Measurements from ENCODE around the gene NUP214.
A peak's percentile ranks its signal among the peaks of the same experiment; 100 is the strongest.
"Not testable (repeated sequence)": the region's sequence is repeated elsewhere in the genome, so short reads cannot be mapped to it uniquely, and the experiment has no call there.

NUP214 gene

GRCh38 chr9:131262327-131263032 lies 137.1 kb downstream of the NUP214 start:
- DNase-seq, result peak; percentile 76

- not testable (repeated sequence) for DNase-seq
These were observed 137.6 kb downstream of the NUP214 start for GRCh38 chr9:131263033-131263343.

- DNase-seq, result no peak
These were observed 138.3 kb downstream of the NUP214 start for GRCh38 chr9:131263701-131264100.

GRCh38 chr9:131264231-131264630 lies 138.8 kb downstream of the NUP214 start:
- DNase-seq, result no peak

GRCh38 chr9:131266266-131267229 lies 141.2 kb downstream of the NUP214 start:
- peak; percentile 16 for DNase-seq

GRCh38 chr9:131270171-131271015 lies 145.0 kb downstream of the NUP214 start:
- peak; percentile 92 for DNase-seq

GRCh38 chr9:131271016-131271273 lies 145.6 kb downstream of the NUP214 start:
- not testable (repeated sequence) for DNase-seq

- no peak for DNase-seq
These were observed 146.1 kb downstream of the NUP214 start for GRCh38 chr9:131271506-131271931.

- DNase-seq, result peak; percentile 16
These were observed 146.8 kb downstream of the NUP214 start for GRCh38 chr9:131272212-131272611.

GRCh38 chr9:131273146-131273855 lies 147.9 kb downstream of the NUP214 start:
- DNase-seq, result peak; percentile 70

- DNase-seq, result peak; percentile 79
These were observed 148.7 kb downstream of the NUP214 start for GRCh38 chr9:131273856-131274673.

- DNase-seq, result peak; percentile 84
These were observed 149.4 kb downstream of the NUP214 start for GRCh38 chr9:131274674-131275331.

GRCh38 chr9:131275332-131276093 lies 150.1 kb downstream of the NUP214 start:
- DNase-seq, result peak; percentile 68

GRCh38 chr9:131276094-131276888 lies 150.9 kb downstream of the NUP214 start, which contains the start of gene FAM78A:
FAM78A (minus strand) TSS chr9:131276510; CDS start chr9:131276179, 331 bp downstream.
- peak; percentile 73 for DNase-seq

- no peak for DNase-seq
These were observed 151.5 kb downstream of the NUP214 start for GRCh38 chr9:131276891-131277286.

- DNase-seq, result no peak
These were observed 152.0 kb downstream of the NUP214 start for GRCh38 chr9:131277287-131277909.

- DNase-seq, result peak; percentile 66
These were observed 152.7 kb downstream of the NUP214 start for GRCh38 chr9:131277910-131278701.

- no peak for DNase-seq
These were observed 153.3 kb downstream of the NUP214 start for GRCh38 chr9:131278702-131279111.
